ENCODE results near the gene TBXA2R. TPM values are rescaled to one million over a fixed set of nuclear protein-coding genes. Genes with fewer than 3 reads are reported as not detected.

Gene TBXA2R
- polyA plus RNA-seq, 10 donors = 1.2 to 3.7 (median 1.7) TPM

- no peak for DNase-seq
These were observed 13.6 kb upstream of the TBXA2R start for GRCh38 chr19:3620145-3620816.

- DNase-seq = no peak
These were observed 12.9 kb upstream of the TBXA2R start for GRCh38 chr19:3619631-3620012.

GRCh38 chr19:3618811-3619630 lies 12.3 kb upstream of the TBXA2R start:
- no peak for DNase-seq

GRCh38 chr19:3618144-3618810 lies 11.6 kb upstream of the TBXA2R start:
- peak in 2 of 3 donors; percentile 56 to 72 for DNase-seq

GRCh38 chr19:3617463-3617862 lies 10.8 kb upstream of the TBXA2R start:
- no peak for DNase-seq

GRCh38 chr19:3615524-3616135 lies 9.0 kb upstream of the TBXA2R start:
- DNase-seq = no peak

GRCh38 chr19:3614858-3615505 lies 8.3 kb upstream of the TBXA2R start:
- DNase-seq = no peak

- DNase-seq = no peak
These were observed 7.4 kb upstream of the TBXA2R start for GRCh38 chr19:3613818-3614661.

GRCh38 chr19:3612901-3613741 lies 6.4 kb upstream of the TBXA2R start:
- no peak for DNase-seq

- no peak for DNase-seq
These were observed 5.7 kb upstream of the TBXA2R start for GRCh38 chr19:3612330-3612729.

GRCh38 chr19:3611841-3612240 lies 5.2 kb upstream of the TBXA2R start:
- no peak for DNase-seq

- no peak for DNase-seq
These were observed 4.4 kb upstream of the TBXA2R start for GRCh38 chr19:3610745-3611717.

- DNase-seq = no peak
These were observed 3.4 kb upstream of the TBXA2R start for GRCh38 chr19:3609779-3610719.

GRCh38 chr19:3608750-3609322 lies 2.2 kb upstream of the TBXA2R start:
- no peak for DNase-seq

GRCh38 chr19:3608079-3608641 lies 1.5 kb upstream of the TBXA2R start:
- DNase-seq = no peak

GRCh38 chr19:3607303-3608078 lies 816 bp upstream of the TBXA2R start:
- peak in 1 of 3 donors; percentile 59 for DNase-seq
